Type B pancreatic cell (in vitro differentiated cells): ENCODE results near the gene TMEM141. TPM values are rescaled to one million over a fixed set of nuclear protein-coding genes. Genes with fewer than 3 reads are reported as not detected.

ENCODE experiments used
- DNase-seq: peaks from one replicate; pipeline ENCODE4 v3.0.0; 2021; ENCODE audit warnings: mixed read lengths; ENCODE audit not compliant: unreplicated experiment; ENCODE audit errors: extremely low spot score
- H3K27ac Mint-ChIP-seq: 2 replicates; pipeline ENCODE4 v1.8.0; 2021; ENCODE audit warnings: mild to moderate bottlenecking, mixed read lengths
- H3K27me3 Mint-ChIP-seq: 2 replicates; pipeline ENCODE4 v1.8.0; 2021; ENCODE audit warnings: mixed read lengths
- H3K36me3 Mint-ChIP-seq: 2 replicates; pipeline ENCODE4 v1.8.0; 2021; ENCODE audit warnings: mixed read lengths
- H3K4me1 Mint-ChIP-seq: one replicate; pipeline ENCODE4 v1.8.0; 2021; ENCODE audit warnings: mixed read lengths; ENCODE audit not compliant: unreplicated experiment
- H3K4me3 Mint-ChIP-seq: 2 replicates; pipeline ENCODE4 v1.8.0; 2021; ENCODE audit warnings: mild to moderate bottlenecking, mixed read lengths
- H3K9me3 Mint-ChIP-seq: 2 replicates; pipeline ENCODE4 v1.8.0; 2021; ENCODE audit warnings: mixed read lengths
- total RNA-seq: library from RNA; stranded (reverse); gene quantifications from 2 replicates; pipeline ENCODE4 v1.2.1, GENCODE V29; 2021; ENCODE audit warnings: low replicate concordance
- TF ChIP-seq, protein P1 (sequence below): fragments of 200-600 bp; sonication (generic); conservative IDR thresholded peaks from 2 replicates; pipeline ENCODE4 v1.5.0; 2021; ENCODE audit warnings: antibody characterized with exemption, mild to moderate bottlenecking

The TMEM141 gene
- total RNA-seq, 1 donor from 2014 or later, result 62.3 TPM

DNA sequence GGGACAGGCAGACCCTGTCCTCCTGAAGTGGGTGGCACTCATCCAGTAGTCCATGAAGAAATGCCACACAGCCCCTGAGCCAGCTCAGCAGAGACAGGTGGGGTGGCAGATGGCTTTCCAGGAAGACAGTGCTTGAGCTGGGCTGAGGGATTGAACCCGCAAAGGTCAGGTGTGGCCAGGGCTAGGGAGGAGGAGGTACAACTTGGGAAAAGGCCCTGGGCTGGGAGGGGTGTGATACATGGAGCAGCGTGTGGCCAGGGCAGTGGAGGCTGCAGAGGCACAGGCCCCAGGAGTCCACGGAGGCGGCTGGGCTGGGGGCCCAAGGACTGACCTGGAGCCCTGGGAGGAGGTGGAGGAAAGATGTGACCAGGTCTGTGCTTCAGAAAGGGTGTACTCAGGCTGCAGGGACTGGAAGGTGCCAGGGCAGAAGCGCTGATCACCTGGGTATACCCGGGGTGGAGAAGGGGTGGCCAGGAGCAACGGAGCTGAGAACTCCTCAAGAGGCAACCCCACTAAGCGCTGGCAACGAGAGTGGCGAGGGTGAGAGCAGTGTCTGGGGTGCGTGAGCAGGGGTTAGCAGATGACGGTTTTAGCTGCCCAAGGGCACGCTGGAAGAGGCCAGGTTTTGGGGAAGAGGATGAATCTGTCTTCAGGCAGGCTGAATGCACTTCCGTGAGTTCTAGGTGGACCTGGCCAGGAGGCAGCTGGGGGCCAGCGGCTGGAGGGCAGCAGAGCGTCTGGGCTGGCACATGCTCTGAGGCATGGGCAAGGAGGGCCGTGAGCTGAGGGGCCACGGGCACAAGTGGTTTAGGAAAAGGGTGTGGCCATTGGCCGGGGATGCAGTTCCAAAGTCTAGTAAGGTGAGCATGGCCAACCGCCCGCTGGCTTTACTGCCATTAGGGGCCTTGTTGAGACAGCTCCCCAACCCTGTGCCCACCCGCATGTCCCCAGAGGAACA is 12.7 kb downstream of the TMEM141 start:
- Mint-ChIP-seq H3K9me3 (no peaks in the 10 kb centered on the region), H3K27ac (no peak overlapping the region), H3K4me1 (peaks cover 3% of the 10 kb centered on the region), H3K27me3 (peaks cover 8% of the 10 kb centered on the region), H3K4me3 (peak overlapping the region; percentile 69), H3K36me3 (no peaks in the 10 kb centered on the region)
- TF ChIP-seq, protein P1, sequence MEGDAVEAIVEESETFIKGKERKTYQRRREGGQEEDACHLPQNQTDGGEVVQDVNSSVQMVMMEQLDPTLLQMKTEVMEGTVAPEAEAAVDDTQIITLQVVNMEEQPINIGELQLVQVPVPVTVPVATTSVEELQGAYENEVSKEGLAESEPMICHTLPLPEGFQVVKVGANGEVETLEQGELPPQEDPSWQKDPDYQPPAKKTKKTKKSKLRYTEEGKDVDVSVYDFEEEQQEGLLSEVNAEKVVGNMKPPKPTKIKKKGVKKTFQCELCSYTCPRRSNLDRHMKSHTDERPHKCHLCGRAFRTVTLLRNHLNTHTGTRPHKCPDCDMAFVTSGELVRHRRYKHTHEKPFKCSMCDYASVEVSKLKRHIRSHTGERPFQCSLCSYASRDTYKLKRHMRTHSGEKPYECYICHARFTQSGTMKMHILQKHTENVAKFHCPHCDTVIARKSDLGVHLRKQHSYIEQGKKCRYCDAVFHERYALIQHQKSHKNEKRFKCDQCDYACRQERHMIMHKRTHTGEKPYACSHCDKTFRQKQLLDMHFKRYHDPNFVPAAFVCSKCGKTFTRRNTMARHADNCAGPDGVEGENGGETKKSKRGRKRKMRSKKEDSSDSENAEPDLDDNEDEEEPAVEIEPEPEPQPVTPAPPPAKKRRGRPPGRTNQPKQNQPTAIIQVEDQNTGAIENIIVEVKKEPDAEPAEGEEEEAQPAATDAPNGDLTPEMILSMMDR, result no peak
- no peak for DNase-seq

DNA sequence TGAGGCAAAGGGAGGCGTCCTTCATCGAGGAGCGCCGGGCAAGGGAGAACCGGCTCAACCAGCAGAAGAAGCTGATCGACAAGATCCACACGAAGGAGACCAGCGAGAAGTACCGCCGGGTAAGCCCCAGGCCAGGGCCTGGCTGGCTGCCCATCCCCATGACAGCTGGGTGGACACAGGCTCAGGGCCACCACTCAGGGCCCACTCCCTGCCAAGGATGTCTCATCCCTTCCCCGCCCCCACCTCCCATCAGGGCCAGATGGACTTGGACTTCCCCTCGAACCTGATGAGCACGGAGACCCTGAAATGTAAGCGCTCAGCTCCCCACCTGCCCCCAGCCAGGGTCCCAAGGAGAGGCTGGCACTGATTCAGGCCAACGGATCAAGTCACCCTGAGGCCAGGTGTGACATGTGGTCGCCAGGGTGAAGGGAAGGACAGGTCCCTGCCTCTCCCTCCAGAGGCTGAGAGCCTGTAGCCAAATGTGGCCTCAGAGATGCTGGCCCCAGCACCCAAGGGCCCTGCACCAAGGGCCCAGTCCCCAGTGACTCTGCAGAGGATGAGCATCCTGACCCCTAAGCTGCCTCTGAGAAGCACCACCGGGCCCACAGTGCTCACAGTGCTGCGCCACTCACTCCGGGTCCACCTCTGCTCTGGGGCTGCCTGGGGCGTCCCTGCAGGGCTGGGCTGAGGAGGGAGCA is 13.5 kb downstream of the TMEM141 start:
- H3K4me3 Mint-ChIP-seq, result peak overlapping the region; percentile 68
- TF ChIP-seq, protein P1, result no peak
- no peak overlapping the region for H3K27ac Mint-ChIP-seq
- no peak for DNase-seq
- H3K9me3 Mint-ChIP-seq, result no peaks in the 10 kb centered on the region
- H3K4me1 Mint-ChIP-seq, result peaks cover 5% of the 10 kb centered on the region
- H3K36me3 Mint-ChIP-seq, result peaks cover 1% of the 10 kb centered on the region
- H3K27me3 Mint-ChIP-seq, result peaks cover 8% of the 10 kb centered on the region

DNA sequence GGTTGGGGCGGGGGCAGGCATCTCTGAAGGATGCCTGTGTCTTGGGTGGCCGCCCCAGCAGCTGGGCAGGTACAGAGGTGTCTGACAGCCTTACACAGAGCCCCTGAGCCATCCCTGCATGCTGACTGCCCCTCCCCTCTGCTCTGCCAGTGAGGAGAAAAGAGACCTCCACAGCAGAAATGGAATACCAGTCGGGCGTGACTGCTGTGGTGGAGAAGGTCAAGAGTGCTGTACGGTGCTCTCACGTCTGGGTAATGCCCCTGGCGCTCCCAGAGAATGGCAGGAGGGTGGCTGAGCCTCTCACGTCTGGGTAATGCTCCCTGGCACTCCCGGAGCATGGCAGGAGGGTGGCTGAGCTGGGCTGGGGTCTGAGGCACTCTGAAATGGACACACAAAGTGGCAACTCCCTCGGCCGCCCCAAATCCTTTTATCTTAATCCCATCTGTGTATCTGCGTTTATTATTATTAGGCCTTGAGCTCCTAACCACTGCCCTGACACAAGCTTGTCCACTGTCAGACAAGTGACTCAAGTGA is 14.1 kb downstream of the TMEM141 start:
- peak overlapping the region; percentile 56 for H3K4me3 Mint-ChIP-seq
- DNase-seq, result no peak
- TF ChIP-seq, protein P1, result no peak
- H3K36me3 Mint-ChIP-seq, result peaks cover 7% of the 10 kb centered on the region
- H3K27ac Mint-ChIP-seq, result no peak overlapping the region
- peaks cover 11% of the 10 kb centered on the region for H3K4me1 Mint-ChIP-seq
- peaks cover 8% of the 10 kb centered on the region for H3K27me3 Mint-ChIP-seq
- H3K9me3 Mint-ChIP-seq, result no peaks in the 10 kb centered on the region

DNA sequence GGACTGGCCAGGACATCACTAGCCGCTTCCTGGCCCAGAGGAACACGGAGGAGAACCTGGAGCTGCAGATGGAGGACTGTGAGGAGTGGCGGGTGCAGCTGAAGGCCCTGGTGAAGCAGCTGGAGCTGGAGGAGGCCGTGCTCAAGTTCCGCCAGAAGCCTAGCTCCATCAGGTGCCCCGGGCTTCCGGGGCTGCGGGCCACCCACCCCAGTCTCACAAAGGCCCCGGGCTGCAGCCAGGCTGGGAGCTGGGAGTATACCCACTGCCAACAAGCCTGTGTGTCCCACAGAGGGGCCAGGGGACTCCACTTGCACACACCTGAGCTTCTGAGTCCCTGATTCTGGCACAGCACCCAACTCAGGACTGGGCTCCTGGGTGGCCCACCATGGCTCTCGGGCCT is 14.9 kb downstream of the TMEM141 start:
- no peaks in the 10 kb centered on the region for H3K9me3 Mint-ChIP-seq
- no peak for DNase-seq
- peak overlapping the region; percentile 89 for H3K4me3 Mint-ChIP-seq
- peaks cover 10% of the 10 kb centered on the region for H3K4me1 Mint-ChIP-seq
- no peak overlapping the region for H3K27ac Mint-ChIP-seq
- peaks cover 10% of the 10 kb centered on the region for H3K36me3 Mint-ChIP-seq
- H3K27me3 Mint-ChIP-seq, result peaks cover 5% of the 10 kb centered on the region
- TF ChIP-seq, protein P1, result no peak

DNA sequence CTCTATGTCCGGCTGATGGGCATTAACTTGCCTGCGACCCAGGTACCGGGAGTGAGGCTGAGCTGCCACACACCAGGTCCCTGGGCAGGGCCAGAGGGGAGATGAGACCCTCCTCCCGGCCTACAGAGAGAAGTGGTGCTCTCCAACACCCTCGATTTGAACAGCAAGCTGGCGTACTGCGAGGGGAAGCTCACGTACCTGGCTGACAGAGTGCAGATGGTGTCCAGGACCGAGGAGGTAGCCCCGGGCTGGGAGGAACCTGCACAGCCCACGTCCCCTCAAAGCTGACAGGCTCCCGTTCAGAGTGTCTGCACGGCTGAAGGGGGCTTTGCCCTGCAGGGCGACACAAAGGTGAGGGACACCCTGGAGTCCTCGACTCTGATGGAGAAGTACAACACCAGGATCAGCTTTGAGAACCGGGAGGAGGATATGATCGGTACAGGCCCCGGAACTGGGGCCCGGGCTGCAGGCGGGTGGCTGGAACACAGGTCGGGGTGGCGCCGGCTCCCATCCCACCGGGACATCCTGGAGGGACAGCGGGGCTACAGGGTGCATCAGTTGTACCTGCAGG is 15.6 kb downstream of the TMEM141 start:
- H3K9me3 Mint-ChIP-seq, result no peaks in the 10 kb centered on the region

More for the DNA sequence above, 15.6 kb downstream of the TMEM141 start:
- Mint-ChIP-seq H3K27me3 (no peaks in the 10 kb centered on the region), H3K36me3 (peaks cover 11% of the 10 kb centered on the region), H3K27ac (peak overlapping the region; percentile 76), H3K4me1 (peaks cover 11% of the 10 kb centered on the region), H3K4me3 (peak overlapping the region; percentile 89)
- DNase-seq, result no peak
- TF ChIP-seq, protein P1, result no peak
